ENCODE results near the gene PPP1R3A.

PPP1R3A gene

GRCh38 chr7:113883096-113883495 lies 35.7 kb downstream of the PPP1R3A start:
- DNase-seq (ENCODE audit: low spot score), result no peak

GRCh38 chr7:113880559-113880958 lies 38.2 kb downstream of the PPP1R3A start:
- DNase-seq (ENCODE audit: low spot score), result no peak

- DNase-seq (ENCODE audit: low spot score), result no peak
Observed at GRCh38 chr7:113878394-113878992, 40.3 kb downstream of the PPP1R3A start.

GRCh38 chr7:113875224-113875623 lies 43.6 kb downstream of the PPP1R3A start:
- no peak for DNase-seq (ENCODE audit: low spot score)

- peak; percentile 39 for DNase-seq (ENCODE audit: low spot score)
Observed at GRCh38 chr7:113873554-113874151, 45.2 kb downstream of the PPP1R3A start.

- DNase-seq (ENCODE audit: low spot score), result no peak
Observed at GRCh38 chr7:113872981-113873380, 45.8 kb downstream of the PPP1R3A start.

GRCh38 chr7:113867325-113867724 lies 51.5 kb downstream of the PPP1R3A start:
- no peak for DNase-seq (ENCODE audit: low spot score)

- DNase-seq (ENCODE audit: low spot score), result no peak
Observed at GRCh38 chr7:113856010-113856409, 62.8 kb downstream of the PPP1R3A start.

- DNase-seq (ENCODE audit: low spot score), result no peak
Observed at GRCh38 chr7:113840954-113841353, 77.9 kb downstream of the PPP1R3A start.

GRCh38 chr7:113835367-113835766 lies 83.4 kb downstream of the PPP1R3A start:
- no peak for DNase-seq (ENCODE audit: low spot score)

GRCh38 chr7:113832196-113832745 lies 86.5 kb downstream of the PPP1R3A start:
- DNase-seq (ENCODE audit: low spot score), result no peak

GRCh38 chr7:113831556-113831955 lies 87.3 kb downstream of the PPP1R3A start:
- peak; percentile 20 for DNase-seq (ENCODE audit: low spot score)

- DNase-seq (ENCODE audit: low spot score), result no peak
Observed at GRCh38 chr7:113828581-113828980, 90.2 kb downstream of the PPP1R3A start.

Data from kidney tubule cell (primary cell).